Activated CD4-positive, alpha-beta memory T cell treated with anti-CD3 and anti-CD28 coated beads for 36 hours (primary cell): ENCODE data around the gene DAP3. TPM values are rescaled to one million over a fixed set of nuclear protein-coding genes. Genes with fewer than 3 reads are reported as not detected.
"Not testable (repeated sequence)": the region's sequence is repeated elsewhere in the genome, so short reads cannot be mapped to it uniquely, and the experiment has no call there.

Source experiments
- CTCF ChIA-PET: fragments of 350-600 bp; sonication (Branson Sonifier 250); formaldehyde crosslinking; loops from one replicate; lab custom pipeline; 2021; ENCODE audit warnings: antibody characterized with exemption, inconsistent platforms; lab: Charles Lee
- POLR2A ChIA-PET: fragments of 350-600 bp; sonication (Branson Sonifier 250); formaldehyde crosslinking; loops from one replicate; lab custom pipeline; 2021; ENCODE audit warnings: antibody characterized with exemption; lab: Charles Lee
- DNase-seq: peaks from one replicate; pipeline ENCODE4 v3.0.0-alpha.2; 2020
- H3K27ac Mint-ChIP-seq: one replicate; pipeline ENCODE4 v1.8.0; 2021; ENCODE audit warnings: mixed read lengths
- H3K27me3 Mint-ChIP-seq: one replicate; pipeline ENCODE4 v1.8.0; 2021; ENCODE audit warnings: mixed read lengths
- H3K36me3 Mint-ChIP-seq: one replicate; pipeline ENCODE4 v1.8.0; 2021; ENCODE audit warnings: mixed read lengths
- H3K4me1 Mint-ChIP-seq: one replicate; pipeline ENCODE4 v1.8.0; 2021; ENCODE audit warnings: low read depth, mixed read lengths
- H3K4me3 Mint-ChIP-seq: one replicate; pipeline ENCODE4 v1.8.0; 2021; ENCODE audit warnings: mild to moderate bottlenecking, mixed read lengths
- H3K9me3 Mint-ChIP-seq: one replicate; pipeline ENCODE4 v1.8.0; 2021; ENCODE audit warnings: mixed read lengths
- intact Hi-C: fragments of 100-400 bp; cut with micrococcal nuclease; formaldehyde crosslinking; loops from one replicate; pipeline ENCODE4 v1.15.1; 2023
- total RNA-seq, 2 experiments: library from RNA; stranded (reverse); gene quantifications; one replicate each; pipeline ENCODE4 v1.2.3, GENCODE V29; 2021

Gene DAP3
- total RNA-seq, 2 experiments from 2014 or later = 142 to 145 TPM

GRCh38 chr1:155709391-155709790 is 20.5 kb downstream of the DAP3 start:
- Mint-ChIP-seq H3K36me3 (peaks cover 21% of the 10 kb centered on the region), H3K9me3 (no peaks in the 10 kb centered on the region), H3K4me3 (no peak overlapping the region), H3K4me1 (peaks cover 11% of the 10 kb centered on the region), H3K27ac (no peak overlapping the region), H3K27me3 (no peaks in the 10 kb centered on the region)
- no peak for DNase-seq
- intact Hi-C loops = no loop called here
- POLR2A ChIA-PET = no interaction called here
- CTCF ChIA-PET = interaction anchor here (0.7 kb wide), 1 partner anchor 58 kb away, joined by 3 read pairs; no protein-coding TSS in a partner anchor

GRCh38 chr1:155711457-155711856 is 22.6 kb downstream of the DAP3 start:
- DNase-seq, CTCF ChIA-PET, H3K27me3 Mint-ChIP-seq, H3K4me3 Mint-ChIP-seq, intact Hi-C loops, H3K27ac Mint-ChIP-seq, H3K9me3 Mint-ChIP-seq: not testable (repeated sequence)
- H3K4me1 Mint-ChIP-seq = peaks cover 14% of the 10 kb centered on the region
- H3K36me3 Mint-ChIP-seq = peaks cover 21% of the 10 kb centered on the region
- POLR2A ChIA-PET = interaction anchor here (0.7 kb wide), 1 partner anchor 1276 kb away, joined by 3 read pairs; no protein-coding TSS in a partner anchor

- H3K27me3 Mint-ChIP-seq, H3K27ac Mint-ChIP-seq, H3K9me3 Mint-ChIP-seq, CTCF ChIA-PET, intact Hi-C loops, H3K4me3 Mint-ChIP-seq, DNase-seq, POLR2A ChIA-PET: not testable (repeated sequence)
- Mint-ChIP-seq H3K4me1 (peaks cover 18% of the 10 kb centered on the region), H3K36me3 (peaks cover 23% of the 10 kb centered on the region)
These were observed 23.7 kb downstream of the DAP3 start for GRCh38 chr1:155712636-155713035.

GRCh38 chr1:155713075-155713474 is 24.2 kb downstream of the DAP3 start:
- peaks cover 24% of the 10 kb centered on the region for H3K36me3 Mint-ChIP-seq
- H3K27me3 Mint-ChIP-seq = no peaks in the 10 kb centered on the region
- POLR2A ChIA-PET = no interaction called here
- CTCF ChIA-PET = no interaction called here
- H3K4me1 Mint-ChIP-seq = peaks cover 15% of the 10 kb centered on the region
- no peak overlapping the region for H3K4me3 Mint-ChIP-seq
- no peak overlapping the region for H3K27ac Mint-ChIP-seq
- intact Hi-C loops = no loop called here
- DNase-seq = no peak
- no peaks in the 10 kb centered on the region for H3K9me3 Mint-ChIP-seq

GRCh38 chr1:155715056-155715455 is 26.2 kb downstream of the DAP3 start:
- DNase-seq, H3K27ac Mint-ChIP-seq, H3K9me3 Mint-ChIP-seq, H3K4me3 Mint-ChIP-seq, CTCF ChIA-PET, intact Hi-C loops, POLR2A ChIA-PET, H3K27me3 Mint-ChIP-seq: not testable (repeated sequence)
- H3K36me3 Mint-ChIP-seq = peaks cover 20% of the 10 kb centered on the region
- peaks cover 13% of the 10 kb centered on the region for H3K4me1 Mint-ChIP-seq

GRCh38 chr1:155715777-155716176 is 26.9 kb downstream of the DAP3 start:
- Mint-ChIP-seq H3K4me1 (peaks cover 13% of the 10 kb centered on the region), H3K27ac (no peak overlapping the region), H3K36me3 (peaks cover 19% of the 10 kb centered on the region), H3K4me3 (no peak overlapping the region), H3K27me3 (no peaks in the 10 kb centered on the region), H3K9me3 (no peaks in the 10 kb centered on the region)
- ChIA-PET CTCF (no interaction called here), POLR2A (no interaction called here)
- intact Hi-C loops = no loop called here
- DNase-seq = no peak

- POLR2A ChIA-PET = no interaction called here
- Mint-ChIP-seq H3K27ac (no peak overlapping the region), H3K27me3 (no peaks in the 10 kb centered on the region), H3K36me3 (peaks cover 20% of the 10 kb centered on the region), H3K4me1 (peaks cover 13% of the 10 kb centered on the region), H3K4me3 (no peak overlapping the region), H3K9me3 (no peaks in the 10 kb centered on the region)
- intact Hi-C loops = no loop called here
- DNase-seq = no peak
- CTCF ChIA-PET = interaction anchor here (0.7 kb wide), 1 partner anchor 516 kb away, joined by 3 read pairs; no protein-coding TSS in a partner anchor
These were observed 28.1 kb downstream of the DAP3 start for GRCh38 chr1:155717041-155717440.

GRCh38 chr1:155718524-155719115 is 29.7 kb downstream of the DAP3 start:
- H3K27me3 Mint-ChIP-seq, H3K4me3 Mint-ChIP-seq, H3K27ac Mint-ChIP-seq, DNase-seq, intact Hi-C loops, H3K9me3 Mint-ChIP-seq, CTCF ChIA-PET, POLR2A ChIA-PET: not testable (repeated sequence)
- H3K36me3 Mint-ChIP-seq = peaks cover 14% of the 10 kb centered on the region
- peaks cover 13% of the 10 kb centered on the region for H3K4me1 Mint-ChIP-seq

- ChIA-PET POLR2A (no interaction called here), CTCF (no interaction called here)
- H3K4me1 Mint-ChIP-seq = peaks cover 13% of the 10 kb centered on the region
- H3K4me3 Mint-ChIP-seq = no peak overlapping the region
- intact Hi-C loops = no loop called here
- H3K27me3 Mint-ChIP-seq = no peaks in the 10 kb centered on the region
- H3K36me3 Mint-ChIP-seq = peaks cover 14% of the 10 kb centered on the region
- DNase-seq = no peak
- H3K9me3 Mint-ChIP-seq = no peaks in the 10 kb centered on the region
- H3K27ac Mint-ChIP-seq = no peak overlapping the region
These were observed 30.8 kb downstream of the DAP3 start for GRCh38 chr1:155719703-155720102.

- CTCF ChIA-PET = interaction anchor here (0.7 kb wide), 1 partner anchor 84 kb away, joined by 3 read pairs; no protein-coding TSS in a partner anchor
- no peaks in the 10 kb centered on the region for H3K9me3 Mint-ChIP-seq
- intact Hi-C loops = no loop called here
- H3K27me3 Mint-ChIP-seq = no peaks in the 10 kb centered on the region
- H3K4me3 Mint-ChIP-seq = no peak overlapping the region
- POLR2A ChIA-PET = no interaction called here
- DNase-seq = no peak
- no peaks in the 10 kb centered on the region for H3K4me1 Mint-ChIP-seq
- no peak overlapping the region for H3K27ac Mint-ChIP-seq
- H3K36me3 Mint-ChIP-seq = peaks cover 20% of the 10 kb centered on the region
These were observed 36.3 kb downstream of the DAP3 start for GRCh38 chr1:155725142-155725541.

GRCh38 chr1:155729031-155729898 is 40.4 kb downstream of the DAP3 start:
- DNase-seq = peak; percentile 39
- no peaks in the 10 kb centered on the region for H3K4me1 Mint-ChIP-seq
- no peaks in the 10 kb centered on the region for H3K9me3 Mint-ChIP-seq
- no peak overlapping the region for H3K4me3 Mint-ChIP-seq
- peaks cover 25% of the 10 kb centered on the region for H3K36me3 Mint-ChIP-seq
- ChIA-PET POLR2A (interaction anchor here (0.5 kb wide), 1 partner anchor 129 kb away, joined by 4 read pairs; no protein-coding TSS in a partner anchor), CTCF (interaction anchor here (0.8 to 1.0 kb wide), 4 partner anchors 14 to 478 kb away, joined by 3 to 4 read pairs (median 3); no protein-coding TSS in a partner anchor)
- intact Hi-C loops = no loop called here
- H3K27me3 Mint-ChIP-seq = no peaks in the 10 kb centered on the region
- no peak overlapping the region for H3K27ac Mint-ChIP-seq

- no peak overlapping the region for H3K4me3 Mint-ChIP-seq
- no peak overlapping the region for H3K27ac Mint-ChIP-seq
- intact Hi-C loops = loop anchor here (10.0 kb wide), 1 partner anchor 314 kb away; the partner anchor contains the start of genes LAMTOR2 and UBQLN4
- H3K4me1 Mint-ChIP-seq = no peaks in the 10 kb centered on the region
- no peak for DNase-seq
- ChIA-PET CTCF (no interaction called here), POLR2A (no interaction called here)
- H3K36me3 Mint-ChIP-seq = peaks cover 8% of the 10 kb centered on the region
- H3K9me3 Mint-ChIP-seq = no peaks in the 10 kb centered on the region
- H3K27me3 Mint-ChIP-seq = no peaks in the 10 kb centered on the region
These were observed 52.1 kb downstream of the DAP3 start for GRCh38 chr1:155740995-155741394.
